NCI-H748 treated with DMSO at 0.1 percent for 48 hours (cell line): Measurements from ENCODE around the gene CELA2B.
"Not testable (repeated sequence)": the region's sequence is repeated elsewhere in the genome, so short reads cannot be mapped to it uniquely, and the experiment has no call there.

Experiments used
- DNase-seq: peaks from one replicate; lab custom pipeline; 2025; lab: John Stamatoyannopoulos, UW

CELA2B gene

DNA sequence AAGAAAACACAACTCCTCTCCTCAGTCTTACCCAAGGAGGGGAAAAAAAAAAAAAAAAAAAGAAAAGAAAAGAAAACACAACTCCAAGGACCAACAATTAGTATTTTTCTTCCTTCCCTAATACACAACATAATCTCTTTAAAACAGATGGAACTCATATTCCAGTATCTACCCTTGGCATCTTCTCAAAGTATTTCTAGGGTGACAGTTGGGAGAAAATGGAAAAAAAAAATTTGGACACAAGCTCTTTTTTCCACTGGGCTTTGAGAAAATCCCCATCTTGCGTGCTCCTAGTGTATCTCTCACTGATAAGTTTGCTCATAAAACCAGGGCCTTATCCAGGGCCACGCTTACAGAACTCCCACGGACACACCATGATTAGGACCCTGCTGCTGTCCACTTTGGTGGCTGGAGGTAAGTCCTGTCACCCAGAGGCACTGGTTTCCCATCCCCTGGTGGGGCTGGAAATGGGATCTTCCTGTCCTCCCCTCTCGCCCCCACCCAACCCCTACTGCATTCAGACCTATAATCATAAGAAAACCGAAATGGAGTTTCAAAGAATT, at the start of gene CELA2B:
Gene CELA2B (plus strand): TSS at position 353 of the 563 bp plus-strand sequence. CDS start 22 bp downstream, at position 375.
- no peak for DNase-seq

DNA sequence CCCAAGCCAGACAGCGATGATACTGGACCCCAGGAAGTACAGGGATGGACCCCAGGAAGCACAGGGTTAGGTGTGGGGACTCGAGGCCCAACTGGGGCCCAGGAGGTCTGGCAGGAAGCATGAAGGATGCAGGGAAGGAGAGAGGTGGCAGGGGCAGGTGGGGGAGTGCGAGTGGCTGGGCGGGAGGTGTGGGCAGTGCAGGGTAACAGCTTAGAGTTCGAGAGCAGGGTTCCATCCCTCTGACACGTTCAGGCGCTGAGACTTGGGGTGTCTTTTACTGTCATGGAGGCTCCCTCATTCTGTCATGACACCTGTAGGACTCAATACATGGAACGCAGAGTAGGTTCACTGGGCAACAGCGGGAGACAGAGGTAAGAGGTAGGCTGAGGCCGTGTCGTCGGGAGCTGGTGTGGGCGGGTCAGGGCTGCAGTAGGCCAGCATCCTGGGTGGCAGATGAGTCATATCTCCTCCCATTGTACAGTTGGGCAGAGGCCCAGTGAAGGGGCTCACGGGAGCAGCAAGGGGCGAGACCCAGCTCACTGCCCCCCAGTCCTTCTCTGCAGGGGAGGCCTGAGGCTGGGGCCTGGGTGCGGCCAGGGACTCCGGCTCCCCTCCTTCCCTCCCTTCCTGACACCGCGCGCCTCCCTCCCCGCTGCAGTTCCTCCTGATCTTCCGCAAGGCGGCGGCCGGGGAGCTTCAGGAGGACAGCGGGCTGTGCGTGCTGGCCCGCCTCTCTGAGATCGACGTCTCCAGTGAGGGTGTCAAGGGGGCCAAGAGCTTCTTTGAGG, 49.2 kb upstream of the CELA2B start:
- no peak for DNase-seq

DNA sequence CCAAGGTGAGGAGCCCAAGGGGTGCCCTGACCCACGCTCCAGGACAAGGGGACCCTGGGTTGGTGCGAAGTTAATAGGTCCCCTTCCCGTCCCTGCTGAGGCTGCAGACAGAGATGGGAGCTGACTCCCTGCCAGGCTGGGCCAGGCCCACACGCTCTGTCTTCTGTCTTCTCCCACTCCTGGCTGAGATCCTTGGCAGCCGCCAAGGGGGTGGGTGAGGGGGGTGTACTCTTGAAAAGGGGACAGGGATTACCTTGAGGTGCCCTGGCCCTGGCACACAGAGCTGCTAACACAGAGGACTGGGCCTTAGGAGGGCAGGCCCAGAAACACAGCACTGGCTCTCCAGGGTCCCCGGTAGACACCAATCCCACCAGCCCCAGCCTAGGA, 48.6 kb upstream of the CELA2B start:
- no peak for DNase-seq

DNA sequence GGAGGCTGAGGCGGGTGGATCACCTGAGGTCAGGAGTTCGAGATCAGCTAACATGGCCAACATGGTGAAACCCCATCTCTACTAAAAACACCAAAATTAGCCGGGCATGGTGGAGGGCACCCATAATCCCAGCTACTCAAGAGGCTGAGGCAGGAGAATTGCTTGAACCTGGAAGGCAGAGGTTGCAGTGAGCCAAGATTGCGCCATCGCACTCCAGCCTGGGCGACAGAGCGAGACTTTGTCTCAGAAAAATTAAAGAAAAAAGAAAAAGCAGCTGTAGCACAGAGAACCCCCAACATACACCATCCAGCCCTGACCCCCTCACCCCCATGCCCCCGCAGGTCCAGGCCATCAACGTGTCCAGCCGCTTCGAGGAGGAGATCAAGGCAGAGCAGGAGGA, 47.7 kb upstream of the CELA2B start:
- DNase-seq = not testable (repeated sequence)

DNA sequence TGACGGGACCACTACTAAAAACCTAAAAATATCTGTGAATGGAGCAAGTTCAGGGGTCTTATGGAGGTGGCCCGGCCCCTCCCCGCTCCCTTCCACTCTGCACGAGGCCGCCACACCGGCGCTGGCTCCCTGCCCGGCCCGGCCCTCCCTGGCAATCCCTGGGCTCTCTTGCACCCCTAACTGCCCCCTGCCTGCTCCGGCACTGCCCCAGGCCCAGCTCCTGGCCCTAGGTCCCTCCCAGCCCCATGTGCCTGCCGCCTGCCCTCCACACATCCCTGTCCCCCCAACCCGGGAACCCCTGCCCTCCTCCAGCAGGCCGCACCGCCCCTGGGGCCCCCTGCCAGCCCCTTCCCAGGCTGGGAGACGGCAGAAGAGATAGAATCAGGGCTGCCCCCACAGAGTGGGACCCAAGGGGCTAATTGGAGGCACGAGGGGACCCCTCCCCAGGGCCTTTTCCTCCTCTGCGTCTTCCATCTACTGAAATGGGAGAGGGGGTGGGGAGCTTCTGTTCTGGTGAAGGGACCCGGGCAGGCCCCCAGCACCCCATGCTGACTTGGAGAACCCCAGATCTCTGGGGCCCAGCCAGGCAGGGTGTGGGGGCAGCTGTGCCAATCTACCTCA, 47.0 kb upstream of the CELA2B start:
- DNase-seq = no peak

DNA sequence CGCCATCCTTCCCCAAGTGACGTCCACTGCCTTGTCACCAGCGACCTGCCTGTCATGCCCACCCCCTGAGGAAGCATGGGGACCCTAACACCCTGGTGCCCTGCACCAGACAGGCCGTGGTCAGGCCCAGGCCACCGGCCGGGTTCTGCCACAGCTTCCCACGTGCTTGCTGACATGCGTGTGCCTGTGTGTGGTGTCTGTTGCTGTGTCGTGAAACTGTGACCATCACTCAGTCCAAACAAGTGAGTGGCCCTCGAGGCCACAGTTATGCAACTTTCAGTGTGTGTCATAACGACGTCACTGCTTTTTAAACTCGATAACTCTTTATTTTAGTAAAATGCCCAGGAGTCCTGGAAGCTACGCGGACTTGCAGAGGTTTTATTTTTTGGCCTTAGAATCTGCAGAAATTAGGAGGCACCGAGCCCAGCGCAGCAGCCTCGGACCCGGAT, 46.2 kb upstream of the CELA2B start:
- no peak for DNase-seq

DNA sequence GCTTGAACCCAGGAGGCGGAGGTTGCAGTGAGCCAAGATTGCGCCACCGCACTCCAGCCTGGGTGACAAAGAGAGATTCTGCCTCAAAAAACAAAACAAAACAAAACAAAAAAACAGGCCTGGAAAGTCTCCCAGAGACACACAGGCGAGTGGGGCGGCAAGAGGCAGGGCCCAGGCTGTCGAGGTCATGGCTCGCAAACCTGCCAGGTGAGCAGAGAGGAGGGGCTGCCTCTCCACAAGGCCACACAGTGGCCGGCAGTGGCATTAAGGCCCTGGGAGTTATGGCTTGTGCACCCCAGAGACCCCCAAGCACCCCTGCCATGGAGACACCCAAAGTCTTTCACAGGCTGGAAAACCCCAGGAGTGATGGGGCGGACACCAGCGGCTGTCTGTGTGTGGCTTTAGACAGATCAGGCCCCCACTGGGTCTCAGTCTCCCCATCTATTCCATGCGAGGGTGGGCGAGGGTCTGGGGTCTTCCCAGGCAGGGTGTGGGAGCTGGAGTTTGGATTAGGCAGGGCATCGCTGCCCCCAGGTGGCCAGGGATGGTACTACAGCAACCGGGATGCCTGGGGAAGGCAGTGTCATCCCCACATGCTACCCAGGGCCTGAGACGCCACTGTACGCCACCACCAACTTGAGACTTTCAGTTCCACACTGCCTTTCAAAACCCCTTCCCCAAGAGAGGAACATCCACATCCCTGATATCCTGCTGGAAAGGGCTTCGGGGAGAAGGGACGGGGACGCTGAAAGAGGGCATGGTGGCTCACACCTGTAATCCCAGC, 44.9 kb upstream of the CELA2B start:
- no peak for DNase-seq

DNA sequence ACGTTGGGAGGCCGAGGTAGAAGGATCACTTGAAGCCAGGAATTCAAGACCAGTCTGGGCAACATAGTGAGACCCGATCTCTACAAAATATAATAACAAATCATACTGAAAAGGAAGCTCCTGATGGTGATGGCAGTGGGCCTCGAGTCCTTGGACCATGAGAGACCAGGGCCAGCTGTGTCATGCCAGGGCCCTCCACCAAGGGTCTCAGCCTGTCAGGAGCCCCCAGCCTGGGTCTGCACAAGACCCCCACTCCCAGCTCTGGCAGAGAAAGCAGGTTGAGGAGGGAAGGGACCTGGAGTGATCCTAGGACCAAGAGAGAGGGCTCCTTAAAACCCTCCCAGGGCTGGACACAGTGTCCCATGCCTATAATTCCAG, 44.3 kb upstream of the CELA2B start:
- no peak for DNase-seq

DNA sequence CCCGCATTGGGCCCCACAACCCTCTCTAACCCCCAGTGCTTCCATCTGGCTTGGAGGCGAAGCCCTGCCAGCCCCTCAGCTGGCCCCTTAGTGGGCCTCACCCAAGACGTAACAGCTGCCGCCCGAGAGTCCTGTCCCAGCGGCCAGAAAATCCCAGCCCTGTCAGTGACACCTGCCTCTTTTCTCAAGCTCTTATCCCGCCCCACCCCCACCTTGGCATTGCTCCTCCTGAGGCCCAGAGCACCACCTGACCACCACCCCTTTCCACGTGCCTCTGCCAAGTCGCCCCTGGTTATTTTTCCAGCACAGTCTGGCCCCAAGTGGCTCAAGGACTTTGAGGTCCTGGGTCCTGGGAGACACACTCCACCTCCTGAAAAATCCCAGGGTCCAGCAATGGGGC, 43.6 kb upstream of the CELA2B start:
- DNase-seq = no peak

DNA sequence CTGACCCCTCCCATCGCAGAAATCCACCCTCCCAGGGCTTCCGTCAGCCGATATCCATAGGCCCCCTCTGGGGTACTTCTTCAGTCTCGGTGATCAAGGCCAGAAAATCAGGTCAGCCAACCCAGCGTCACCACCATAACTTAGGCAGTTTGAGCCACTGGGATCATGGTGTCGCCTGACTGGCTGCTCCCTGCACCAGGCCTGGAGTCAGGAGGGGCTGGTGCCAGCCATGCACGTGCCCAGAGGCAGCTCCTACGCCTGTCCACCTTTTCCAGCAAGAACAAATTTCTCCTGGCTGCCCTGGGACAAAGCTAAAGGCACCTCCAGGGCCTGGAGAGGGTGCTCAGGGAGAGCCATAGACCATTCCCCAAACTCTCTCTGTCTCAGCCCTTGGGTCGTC, 42.4 kb upstream of the CELA2B start:
- DNase-seq = no peak

DNA sequence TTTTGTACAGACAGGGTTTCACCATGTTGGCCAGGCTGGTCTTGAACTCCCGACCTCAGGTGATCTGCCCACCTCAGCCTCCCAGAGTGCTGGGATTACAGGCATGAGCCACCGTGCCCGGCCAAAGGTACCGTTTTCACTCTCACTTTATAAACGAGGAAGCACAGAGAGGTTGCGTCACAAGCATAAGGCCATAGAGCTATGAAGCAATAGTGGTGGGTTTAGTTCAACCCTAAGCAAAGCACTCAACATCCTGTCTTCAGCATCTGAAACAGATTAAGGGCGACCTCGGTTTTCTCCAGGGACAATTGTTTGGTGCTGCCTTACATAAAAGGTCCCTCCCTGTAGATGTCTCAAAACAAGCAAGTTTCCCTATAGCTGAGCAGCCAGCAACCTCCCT, 41.2 kb upstream of the CELA2B start:
- DNase-seq = not testable (repeated sequence)

DNA sequence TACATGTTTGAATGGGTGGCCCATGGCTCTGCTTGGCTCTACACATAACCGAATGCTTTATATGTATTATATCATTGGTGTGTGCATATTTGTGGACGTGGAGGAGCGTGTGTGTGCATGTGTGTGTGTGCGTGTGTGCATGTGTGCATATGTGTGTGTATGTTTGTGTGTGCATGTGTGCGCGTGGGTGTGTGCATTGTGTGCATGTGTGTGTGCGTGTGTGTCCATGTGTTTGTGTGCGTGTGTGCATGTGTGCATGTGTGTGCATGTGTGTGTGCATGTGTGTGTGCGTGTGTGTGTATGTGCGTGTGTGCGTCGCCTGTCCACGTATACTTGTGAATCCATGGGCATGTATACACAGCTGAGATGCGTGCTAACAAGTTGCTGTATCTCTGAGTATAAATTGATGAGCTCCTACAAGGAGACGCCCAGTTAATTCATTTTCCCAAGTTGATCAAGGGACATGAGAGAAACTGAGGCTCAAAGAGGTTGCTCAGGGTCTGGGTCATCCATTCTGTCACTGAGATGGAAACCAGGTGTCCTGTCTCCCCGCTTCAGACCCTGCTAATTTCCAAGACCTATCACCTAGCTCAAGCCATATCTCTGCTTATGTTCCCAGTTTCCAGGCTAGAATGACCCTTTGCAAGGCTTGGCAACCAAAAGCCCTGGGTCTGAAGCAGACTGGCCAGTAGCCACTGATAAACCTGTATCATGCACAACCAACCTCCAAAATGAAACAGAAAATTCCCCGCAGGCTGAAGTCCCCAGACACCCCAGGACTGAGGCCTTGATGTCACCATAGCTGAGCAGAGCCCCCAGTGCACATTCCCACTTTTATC, 40.4 kb upstream of the CELA2B start:
- DNase-seq = no peak

DNA sequence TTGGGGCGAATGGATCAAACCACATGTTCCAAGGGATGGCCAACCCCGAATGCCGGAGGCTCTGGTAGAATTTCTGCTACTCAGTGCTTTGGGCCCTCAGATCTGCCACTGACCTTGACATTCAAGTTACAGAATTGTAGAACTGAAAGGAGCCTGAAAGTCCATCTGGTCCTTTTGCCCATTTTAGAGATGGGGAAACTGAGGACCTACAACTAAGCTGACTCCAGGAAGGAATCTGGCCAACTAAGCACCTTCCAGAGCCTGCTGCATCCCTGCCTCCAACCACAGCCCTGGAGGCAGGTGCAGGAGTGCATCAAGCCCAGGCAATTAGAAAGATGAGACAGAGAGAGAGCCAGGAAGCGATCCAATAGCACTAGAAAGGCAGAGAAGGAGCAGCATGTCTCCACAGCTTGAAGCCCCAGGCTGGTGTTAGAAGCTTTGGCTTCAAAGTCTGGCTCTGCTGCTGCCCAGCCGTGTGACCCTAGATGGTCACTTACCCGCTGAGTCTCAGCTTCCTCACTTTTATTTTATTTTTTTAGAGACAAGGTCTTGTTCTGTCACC, 38.9 kb upstream of the CELA2B start:
- no peak for DNase-seq

DNA sequence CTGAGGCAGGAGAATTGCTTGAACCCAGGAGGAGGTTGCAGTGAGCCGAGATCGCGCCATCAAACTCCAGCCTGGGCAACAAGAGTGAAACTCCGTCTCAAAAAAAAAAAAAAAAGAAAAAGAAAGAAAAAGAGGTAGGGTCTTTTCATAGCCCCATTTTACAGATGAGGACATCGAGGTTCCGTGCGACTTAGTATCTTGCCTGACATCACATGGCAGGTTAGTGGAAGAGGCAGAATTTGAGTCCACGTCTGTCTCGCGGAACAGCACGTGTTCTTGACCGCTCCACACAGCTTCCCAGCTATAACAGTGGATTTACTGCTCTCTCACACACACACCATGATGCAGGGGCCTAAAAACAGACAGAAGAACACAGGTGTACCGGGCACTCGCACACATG, 36.6 kb upstream of the CELA2B start:
- no peak for DNase-seq

DNA sequence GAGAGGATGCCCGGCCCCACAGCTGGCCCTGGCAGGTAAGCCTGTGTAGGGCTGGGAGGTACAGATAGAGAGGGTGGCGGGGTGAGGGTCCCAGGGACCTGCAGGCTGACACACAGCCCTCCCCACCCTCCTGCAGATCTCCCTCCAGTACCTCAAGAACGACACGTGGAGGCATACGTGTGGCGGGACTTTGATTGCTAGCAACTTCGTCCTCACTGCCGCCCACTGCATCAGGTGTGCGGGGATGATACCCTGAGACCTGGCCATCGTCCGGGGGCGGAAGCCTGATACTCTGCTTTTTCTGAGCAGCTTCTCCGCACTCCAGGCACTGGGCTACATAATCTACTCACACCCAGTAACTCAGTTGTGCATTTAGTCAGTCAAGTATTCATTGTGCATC, 35.5 kb upstream of the CELA2B start:
- no peak for DNase-seq

DNA sequence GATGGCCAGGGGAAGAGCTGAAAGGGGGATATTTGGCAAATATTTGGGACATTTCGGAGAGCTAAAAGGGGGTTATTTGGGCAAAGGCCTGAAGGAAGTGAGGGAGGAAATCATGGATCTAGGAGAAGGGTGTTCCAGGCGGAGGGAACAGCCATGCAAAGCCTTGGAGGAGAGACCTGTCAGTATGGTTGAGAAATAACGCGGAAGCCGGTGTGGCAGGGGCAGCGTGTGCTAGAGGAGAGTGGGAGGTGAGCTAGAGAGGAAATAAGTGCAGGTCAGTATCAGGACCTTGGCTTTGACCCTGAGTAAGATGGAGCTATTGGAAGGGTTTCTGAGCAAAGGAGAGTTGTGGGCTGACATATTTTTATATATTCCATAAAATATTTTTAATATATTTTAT, 34.7 kb upstream of the CELA2B start:
- no peak for DNase-seq

DNA sequence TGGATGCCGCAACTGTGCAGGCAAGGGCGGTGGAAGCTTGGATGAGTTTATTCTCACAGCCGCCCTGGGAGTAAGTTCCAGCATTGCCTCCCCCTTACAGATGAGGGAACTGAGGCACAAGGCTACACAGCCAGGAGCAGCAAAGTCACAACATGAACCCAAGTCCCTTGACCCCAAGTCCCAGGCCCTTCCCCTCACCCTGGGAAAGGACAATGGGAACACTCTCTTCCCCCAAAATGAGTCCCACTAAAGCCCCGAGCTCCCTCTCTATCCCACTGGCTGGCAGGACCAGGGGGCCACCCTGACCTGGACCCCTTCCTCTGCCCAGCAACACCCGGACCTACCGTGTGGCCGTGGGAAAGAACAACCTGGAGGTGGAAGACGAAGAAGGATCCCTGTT, 33.8 kb upstream of the CELA2B start:
- DNase-seq = no peak

DNA sequence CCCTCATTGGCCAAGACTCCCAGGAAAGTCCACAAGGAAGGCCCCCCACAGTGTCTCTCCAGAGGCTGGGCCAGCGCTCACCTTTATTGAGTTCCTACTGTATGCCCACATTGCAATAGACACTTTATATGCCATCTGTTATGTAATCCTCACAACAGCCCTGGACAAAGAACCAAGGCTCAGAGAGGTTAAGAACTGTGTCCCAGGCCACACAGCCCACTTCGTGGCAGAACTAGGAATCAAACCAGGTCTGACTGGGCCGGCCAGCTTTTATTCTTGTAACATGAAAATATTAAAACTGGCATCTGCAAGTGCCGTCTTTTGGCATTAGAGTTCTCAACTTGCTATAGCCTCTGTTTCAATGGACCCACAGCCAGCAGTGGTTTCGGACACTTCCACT, 33.1 kb upstream of the CELA2B start:
- DNase-seq = no peak

DNA sequence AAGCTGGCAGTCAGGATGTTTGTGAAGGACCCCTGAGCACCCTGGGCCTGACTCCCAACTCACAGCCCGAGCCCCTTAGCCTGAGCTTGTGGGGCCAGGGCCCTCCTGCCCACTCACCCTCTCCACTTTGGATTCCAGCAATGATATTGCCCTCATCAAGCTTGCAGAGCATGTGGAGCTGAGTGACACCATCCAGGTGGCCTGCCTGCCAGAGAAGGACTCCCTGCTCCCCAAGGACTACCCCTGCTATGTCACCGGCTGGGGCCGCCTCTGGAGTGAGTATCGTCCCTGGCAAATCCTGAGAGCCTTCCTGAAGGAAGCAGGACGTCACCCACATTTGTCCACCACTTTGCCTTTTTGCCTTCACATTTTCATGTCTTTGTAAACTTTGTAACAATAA, 32.6 kb upstream of the CELA2B start:
- DNase-seq = no peak

DNA sequence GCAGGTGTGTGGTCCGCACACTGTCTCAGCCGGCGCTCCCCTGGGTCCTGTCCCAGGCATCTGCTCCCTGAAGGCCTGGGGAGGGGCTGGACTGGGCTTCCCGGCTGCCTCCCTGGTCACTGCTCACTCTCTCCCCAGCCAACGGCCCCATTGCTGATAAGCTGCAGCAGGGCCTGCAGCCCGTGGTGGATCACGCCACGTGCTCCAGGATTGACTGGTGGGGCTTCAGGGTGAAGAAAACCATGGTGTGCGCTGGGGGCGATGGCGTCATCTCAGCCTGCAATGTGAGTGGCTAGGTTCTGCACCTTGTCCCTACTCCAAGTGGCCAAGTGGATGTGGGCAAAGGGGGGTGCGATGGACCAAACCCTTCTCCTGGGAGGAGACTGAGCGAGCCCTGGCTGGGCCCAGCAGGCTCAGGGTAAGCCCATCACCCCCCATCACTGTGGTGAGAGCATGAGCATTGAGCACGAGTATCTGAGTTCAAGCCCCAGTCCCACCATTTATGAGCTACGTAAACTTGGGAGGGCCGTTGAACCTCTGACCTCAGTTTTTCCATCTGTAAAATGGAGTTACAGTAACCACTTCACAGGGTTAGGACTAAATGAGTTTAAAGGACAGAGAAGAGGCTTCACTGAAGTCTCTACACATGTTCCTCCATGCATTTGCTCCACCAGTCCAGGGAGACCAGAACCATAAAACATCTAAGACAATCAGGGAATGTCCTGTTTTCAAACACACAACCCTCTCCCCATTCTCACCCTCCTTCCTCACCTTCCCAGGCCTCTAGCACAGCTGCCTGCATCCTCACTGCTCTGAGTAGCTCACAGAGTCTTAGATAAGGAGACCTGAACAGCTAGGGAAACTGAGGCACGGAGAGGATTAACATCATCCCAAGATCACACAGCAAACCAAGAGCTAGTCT, 31.2 kb upstream of the CELA2B start:
- DNase-seq = no peak
